Measurements from ENCODE around the gene HDAC3. TPM values are rescaled to one million over a fixed set of nuclear protein-coding genes. Genes with fewer than 3 reads are reported as not detected.

Gene HDAC3
- total RNA-seq = 10 to 100 TPM; 53.5 to 56.2 TPM

- DNase-seq (ENCODE audit: low spot score) (peak; percentile 66), ATAC-seq (ENCODE audit: insufficient number of reproducible peaks, low FRiP score, low read depth) (peak; percentile 86)
- Histone ChIP-seq H3K9me3 (no peaks in the 10 kb centered on the region), H3K27me3 (replicated peaks; ENCODE audit: insufficient read depth) (no peaks in the 10 kb centered on the region), H3K4me1 (ENCODE audit: control insufficient read depth in 1 of 2, low read depth in 2 of 2) (peaks cover 9 to 31% of the 10 kb centered on the region in 2 donors), H3K36me3 (no peaks in the 10 kb centered on the region), H3K27ac (peak within 1 kb of the TSS; percentile 45 to 61), H3K4me3 (peak within 1 kb of the TSS; percentile 78)
- TF ChIP-seq, protein P1, sequence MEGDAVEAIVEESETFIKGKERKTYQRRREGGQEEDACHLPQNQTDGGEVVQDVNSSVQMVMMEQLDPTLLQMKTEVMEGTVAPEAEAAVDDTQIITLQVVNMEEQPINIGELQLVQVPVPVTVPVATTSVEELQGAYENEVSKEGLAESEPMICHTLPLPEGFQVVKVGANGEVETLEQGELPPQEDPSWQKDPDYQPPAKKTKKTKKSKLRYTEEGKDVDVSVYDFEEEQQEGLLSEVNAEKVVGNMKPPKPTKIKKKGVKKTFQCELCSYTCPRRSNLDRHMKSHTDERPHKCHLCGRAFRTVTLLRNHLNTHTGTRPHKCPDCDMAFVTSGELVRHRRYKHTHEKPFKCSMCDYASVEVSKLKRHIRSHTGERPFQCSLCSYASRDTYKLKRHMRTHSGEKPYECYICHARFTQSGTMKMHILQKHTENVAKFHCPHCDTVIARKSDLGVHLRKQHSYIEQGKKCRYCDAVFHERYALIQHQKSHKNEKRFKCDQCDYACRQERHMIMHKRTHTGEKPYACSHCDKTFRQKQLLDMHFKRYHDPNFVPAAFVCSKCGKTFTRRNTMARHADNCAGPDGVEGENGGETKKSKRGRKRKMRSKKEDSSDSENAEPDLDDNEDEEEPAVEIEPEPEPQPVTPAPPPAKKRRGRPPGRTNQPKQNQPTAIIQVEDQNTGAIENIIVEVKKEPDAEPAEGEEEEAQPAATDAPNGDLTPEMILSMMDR (IDR thresholded peaks at IDR 0.05) = no peak
These were observed at the start of gene HDAC3, which contains the start of gene RELL2 for GRCh38 chr5:141636413-141637122. HDAC3 (minus strand) TSS chr5:141636849; CDS start chr5:141636790, 59 bp downstream. RELL2 (plus strand) TSS chr5:141636997; CDS start chr5:141638226, 1,229 bp downstream.

- H3K4me1 ChIP-seq (ENCODE audit: control insufficient read depth in 1 of 2, low read depth in 2 of 2) = peaks cover 4 to 20% of the 10 kb centered on the region in 2 donors
- ATAC-seq (ENCODE audit: insufficient number of reproducible peaks, low FRiP score, low read depth) (no peak), DNase-seq (ENCODE audit: low spot score) (no peak)
- H3K4me3 ChIP-seq = no peak overlapping the region
- no peak overlapping the region for H3K27ac ChIP-seq
- no peaks in the 10 kb centered on the region for H3K36me3 ChIP-seq
- no peaks in the 10 kb centered on the region for H3K27me3 ChIP-seq (replicated peaks; ENCODE audit: insufficient read depth)
- no peaks in the 10 kb centered on the region for H3K9me3 ChIP-seq
- TF ChIP-seq, protein P1 (IDR thresholded peaks at IDR 0.05) = no peak
These were observed 48.9 kb upstream of the HDAC3 start for GRCh38 chr5:141685591-141685990.

- TF ChIP-seq, protein P1 (IDR thresholded peaks at IDR 0.05) = no peak
- Histone ChIP-seq H3K36me3 (no peaks in the 10 kb centered on the region), H3K27ac (no peak overlapping the region), H3K9me3 (no peaks in the 10 kb centered on the region), H3K4me1 (ENCODE audit: control insufficient read depth in 1 of 2, low read depth in 2 of 2) (peaks cover 4 to 31% of the 10 kb centered on the region in 2 donors), H3K27me3 (replicated peaks; ENCODE audit: insufficient read depth) (no peaks in the 10 kb centered on the region), H3K4me3 (no peak overlapping the region)
- ATAC-seq (ENCODE audit: insufficient number of reproducible peaks, low FRiP score, low read depth) (no peak), DNase-seq (ENCODE audit: low spot score) (no peak)
These were observed 47.0 kb upstream of the HDAC3 start for GRCh38 chr5:141683596-141684141.

GRCh38 chr5:141681695-141682641, 45.3 kb upstream of the HDAC3 start, which contains the start of gene ARAP3:
ARAP3 (minus strand) TSS chr5:141682230; CDS start chr5:141680486, 1,744 bp downstream.
- peak; percentile 65 for DNase-seq (ENCODE audit: low spot score)
- Histone ChIP-seq H3K4me3 (peak within 1 kb of the TSS; percentile 68), H3K36me3 (no peaks in the 10 kb centered on the region), H3K4me1 (ENCODE audit: control insufficient read depth in 1 of 2, low read depth in 2 of 2) (peaks cover 4 to 31% of the 10 kb centered on the region in 2 donors), H3K9me3 (no peaks in the 10 kb centered on the region), H3K27ac (peak within 1 kb of the TSS; percentile 39 to 71), H3K27me3 (replicated peaks; ENCODE audit: insufficient read depth) (no peaks in the 10 kb centered on the region)
- TF ChIP-seq, protein P1 (IDR thresholded peaks at IDR 0.05) = no peak
- ATAC-seq (ENCODE audit: insufficient number of reproducible peaks, low FRiP score, low read depth) = peak; percentile 73
